Skeletal muscle tissue (tissue), 4 donors: ENCODE data around the gene OPN1MW. TPM values are rescaled to one million over a fixed set of nuclear protein-coding genes. Genes with fewer than 3 reads are reported as not detected.
"Not testable (repeated sequence)": the region's sequence is repeated elsewhere in the genome, so short reads cannot be mapped to it uniquely, and the experiment has no call there.

Source experiments
- H3K27ac ChIP-seq: one replicate; pipeline ENCODE4 v1.7.0; 2013; ENCODE audit warnings: mild to moderate bottlenecking, low read depth, low read length, inconsistent platforms
- H3K27me3 ChIP-seq, 3 donors: one replicate each; pipeline ENCODE4 v1.7.0; 2013; ENCODE audit warnings: low read length in 3 of 3; ENCODE audit not compliant: control insufficient read depth in 3 of 3, insufficient read depth in 3 of 3
- H3K36me3 ChIP-seq, 3 donors: one replicate each; pipeline ENCODE4 v1.7.0; 2013; ENCODE audit warnings: low read length in 3 of 3; ENCODE audit not compliant: control insufficient read depth in 3 of 3, insufficient read depth in 3 of 3
- H3K4me1 ChIP-seq, 3 donors: one replicate each; pipeline ENCODE4 v1.7.0; 2013; ENCODE audit warnings: low read length in 3 of 3, mild to moderate bottlenecking in 3 of 3; ENCODE audit not compliant: control insufficient read depth in 3 of 3, insufficient read depth in 3 of 3
- H3K4me3 ChIP-seq, 3 donors: one replicate each; pipeline ENCODE4 v1.7.0; 2013; ENCODE audit warnings: low read length in 3 of 3
- H3K9ac ChIP-seq, 3 donors: one replicate each; pipeline ENCODE4 v1.7.0; 2013; ENCODE audit warnings: low read length in 3 of 3, mild to moderate bottlenecking in 3 of 3, moderate library complexity in 2 of 3, low read depth in 1 of 3
- H3K9me3 ChIP-seq, 3 donors: one replicate each; pipeline ENCODE4 v1.7.0; 2013; ENCODE audit warnings: low read length in 3 of 3; ENCODE audit not compliant: control insufficient read depth in 3 of 3
- total RNA-seq: library from RNA; depleted of rRNA; stranded (reverse); fragments of >200 nt; gene quantifications from one replicate; pipeline ENCODE4 v1.2.3, GENCODE V29; 2014
- donor health status: Osteomylitis.

OPN1MW gene
- total RNA-seq, 1 donor from 2014 or later: not detected

GRCh38 chrX:154156221-154156620 is 26.2 kb upstream of the OPN1MW start:
- not testable (repeated sequence) for H3K4me3 ChIP-seq, H3K9me3 ChIP-seq, H3K27me3 ChIP-seq, H3K36me3 ChIP-seq, H3K9ac ChIP-seq, H3K27ac ChIP-seq, H3K4me1 ChIP-seq

GRCh38 chrX:154157207-154157606 is 25.2 kb upstream of the OPN1MW start:
- H3K27me3 ChIP-seq, H3K9me3 ChIP-seq, H3K4me1 ChIP-seq, H3K36me3 ChIP-seq, H3K9ac ChIP-seq, H3K4me3 ChIP-seq, H3K27ac ChIP-seq: not testable (repeated sequence)

- not testable (repeated sequence) for H3K27ac ChIP-seq, H3K27me3 ChIP-seq, H3K36me3 ChIP-seq, H3K9ac ChIP-seq, H3K4me3 ChIP-seq, H3K4me1 ChIP-seq, H3K9me3 ChIP-seq
Measured at GRCh38 chrX:154159345-154159744, 23.1 kb upstream of the OPN1MW start.

GRCh38 chrX:154164902-154165301 is 17.5 kb upstream of the OPN1MW start:
- H3K4me3 ChIP-seq, H3K27me3 ChIP-seq, H3K27ac ChIP-seq, H3K9me3 ChIP-seq, H3K36me3 ChIP-seq, H3K4me1 ChIP-seq, H3K9ac ChIP-seq: not testable (repeated sequence)

GRCh38 chrX:154168384-154168783 is 14.0 kb upstream of the OPN1MW start:
- not testable (repeated sequence) for H3K9ac ChIP-seq, H3K27ac ChIP-seq, H3K4me3 ChIP-seq, H3K9me3 ChIP-seq, H3K27me3 ChIP-seq, H3K36me3 ChIP-seq, H3K4me1 ChIP-seq

- not testable (repeated sequence) for H3K9me3 ChIP-seq, H3K4me1 ChIP-seq, H3K27me3 ChIP-seq, H3K4me3 ChIP-seq, H3K36me3 ChIP-seq, H3K27ac ChIP-seq, H3K9ac ChIP-seq
Measured at GRCh38 chrX:154172535-154172943, 9.9 kb upstream of the OPN1MW start.

GRCh38 chrX:154174356-154174755 is 8.0 kb upstream of the OPN1MW start:
- H3K4me1 ChIP-seq: not testable (repeated sequence)

GRCh38 chrX:154183794-154184193 is 1.4 kb downstream of the OPN1MW start:
- H3K27me3 ChIP-seq, H3K4me1 ChIP-seq, H3K36me3 ChIP-seq, H3K27ac ChIP-seq, H3K9me3 ChIP-seq, H3K4me3 ChIP-seq, H3K9ac ChIP-seq: not testable (repeated sequence)

More at GRCh38 chrX:154174356-154174755, 8.0 kb upstream of the OPN1MW start:
- not testable (repeated sequence) for H3K9ac ChIP-seq, H3K27ac ChIP-seq, H3K9me3 ChIP-seq, H3K4me3 ChIP-seq, H3K36me3 ChIP-seq, H3K27me3 ChIP-seq

GRCh38 chrX:154192846-154193245 is 10.4 kb downstream of the OPN1MW start:
- not testable (repeated sequence) for H3K4me1 ChIP-seq, H3K27ac ChIP-seq, H3K27me3 ChIP-seq, H3K9ac ChIP-seq, H3K4me3 ChIP-seq, H3K36me3 ChIP-seq, H3K9me3 ChIP-seq

- H3K36me3 ChIP-seq, H3K9ac ChIP-seq, H3K27ac ChIP-seq, H3K4me3 ChIP-seq, H3K27me3 ChIP-seq, H3K9me3 ChIP-seq, H3K4me1 ChIP-seq: not testable (repeated sequence)
Measured at GRCh38 chrX:154194316-154194715, 11.9 kb downstream of the OPN1MW start.

GRCh38 chrX:154196466-154196865 is 14.1 kb downstream of the OPN1MW start:
- H3K36me3 ChIP-seq, H3K9me3 ChIP-seq, H3K9ac ChIP-seq, H3K27ac ChIP-seq, H3K4me3 ChIP-seq, H3K4me1 ChIP-seq, H3K27me3 ChIP-seq: not testable (repeated sequence)
